ENCODE results near the gene GPHA2.

Gene GPHA2

DNA sequence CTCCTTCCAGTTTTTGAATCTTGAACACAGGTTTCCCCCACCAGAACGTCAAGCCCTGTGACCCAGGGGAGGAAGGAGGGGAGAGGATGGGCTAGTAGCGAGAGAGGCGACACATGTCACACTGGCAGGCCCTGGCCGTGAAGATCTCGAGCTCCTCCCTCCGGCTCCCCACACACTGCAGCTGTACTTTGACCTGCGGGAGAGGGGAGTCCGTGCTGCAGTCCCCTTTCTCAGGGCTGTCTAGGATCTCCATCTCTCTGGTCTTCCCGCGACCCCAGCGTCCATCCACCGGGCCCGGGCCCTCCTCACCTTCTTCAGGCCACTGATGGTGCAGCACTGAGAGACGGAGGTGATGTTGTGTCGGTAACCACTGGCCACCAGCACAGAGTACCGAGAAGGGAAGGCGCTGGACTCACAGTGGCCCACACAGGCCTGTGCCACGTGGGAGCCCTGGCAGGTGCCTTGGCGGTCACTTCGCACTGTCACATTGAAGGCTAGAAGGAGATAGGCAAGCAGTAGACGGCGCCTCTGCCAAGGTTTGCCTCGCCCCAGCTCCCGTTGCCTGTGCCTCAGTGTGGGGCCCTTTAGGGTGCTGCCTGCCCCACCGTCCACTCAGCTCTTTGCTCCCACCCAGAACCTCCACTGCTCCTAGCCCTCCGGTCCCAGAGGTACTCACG lies 873 bp downstream of the GPHA2 start:
- TF ChIP-seq, protein P1, sequence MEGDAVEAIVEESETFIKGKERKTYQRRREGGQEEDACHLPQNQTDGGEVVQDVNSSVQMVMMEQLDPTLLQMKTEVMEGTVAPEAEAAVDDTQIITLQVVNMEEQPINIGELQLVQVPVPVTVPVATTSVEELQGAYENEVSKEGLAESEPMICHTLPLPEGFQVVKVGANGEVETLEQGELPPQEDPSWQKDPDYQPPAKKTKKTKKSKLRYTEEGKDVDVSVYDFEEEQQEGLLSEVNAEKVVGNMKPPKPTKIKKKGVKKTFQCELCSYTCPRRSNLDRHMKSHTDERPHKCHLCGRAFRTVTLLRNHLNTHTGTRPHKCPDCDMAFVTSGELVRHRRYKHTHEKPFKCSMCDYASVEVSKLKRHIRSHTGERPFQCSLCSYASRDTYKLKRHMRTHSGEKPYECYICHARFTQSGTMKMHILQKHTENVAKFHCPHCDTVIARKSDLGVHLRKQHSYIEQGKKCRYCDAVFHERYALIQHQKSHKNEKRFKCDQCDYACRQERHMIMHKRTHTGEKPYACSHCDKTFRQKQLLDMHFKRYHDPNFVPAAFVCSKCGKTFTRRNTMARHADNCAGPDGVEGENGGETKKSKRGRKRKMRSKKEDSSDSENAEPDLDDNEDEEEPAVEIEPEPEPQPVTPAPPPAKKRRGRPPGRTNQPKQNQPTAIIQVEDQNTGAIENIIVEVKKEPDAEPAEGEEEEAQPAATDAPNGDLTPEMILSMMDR (IDR thresholded peaks at IDR 0.05) = no peak

DNA sequence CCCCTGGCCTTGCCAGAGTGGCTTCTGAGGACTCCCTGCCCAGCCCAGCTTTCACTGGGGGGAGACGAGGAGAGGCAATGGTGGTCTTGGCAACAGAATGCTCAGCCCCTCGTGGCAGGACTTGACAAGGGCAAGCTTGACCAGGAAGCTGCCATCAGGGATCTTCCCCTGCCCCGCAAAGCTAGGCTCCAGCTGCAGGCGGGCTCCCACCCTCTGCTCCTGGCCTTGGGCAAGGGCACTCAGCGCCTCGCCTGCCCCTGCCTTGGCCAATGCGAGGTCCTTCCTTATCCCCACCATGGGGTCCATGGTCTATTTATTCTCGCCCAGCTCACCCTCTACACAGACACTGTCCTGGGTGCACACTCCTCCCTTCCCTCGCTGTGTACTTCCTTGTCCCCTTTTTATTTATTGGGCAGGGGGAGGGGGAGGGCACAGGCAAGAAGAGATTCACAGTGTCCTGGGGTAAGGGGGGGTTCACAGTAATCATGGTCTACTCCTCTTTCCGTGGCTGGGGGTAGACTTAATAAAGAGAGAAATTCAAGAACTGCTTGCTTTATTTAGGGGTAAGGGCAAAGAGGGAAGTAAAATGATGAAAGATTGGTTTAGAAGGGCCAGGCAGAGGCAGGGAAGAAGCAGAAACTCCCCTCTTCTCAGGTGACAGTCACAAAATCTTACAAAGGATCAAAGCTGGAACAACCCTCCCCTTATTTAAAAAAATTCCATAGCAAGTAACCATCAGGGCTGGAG lies 1.6 kb downstream of the GPHA2 start:
- TF ChIP-seq, protein P1 (IDR thresholded peaks at IDR 0.05) = no peak

DNA sequence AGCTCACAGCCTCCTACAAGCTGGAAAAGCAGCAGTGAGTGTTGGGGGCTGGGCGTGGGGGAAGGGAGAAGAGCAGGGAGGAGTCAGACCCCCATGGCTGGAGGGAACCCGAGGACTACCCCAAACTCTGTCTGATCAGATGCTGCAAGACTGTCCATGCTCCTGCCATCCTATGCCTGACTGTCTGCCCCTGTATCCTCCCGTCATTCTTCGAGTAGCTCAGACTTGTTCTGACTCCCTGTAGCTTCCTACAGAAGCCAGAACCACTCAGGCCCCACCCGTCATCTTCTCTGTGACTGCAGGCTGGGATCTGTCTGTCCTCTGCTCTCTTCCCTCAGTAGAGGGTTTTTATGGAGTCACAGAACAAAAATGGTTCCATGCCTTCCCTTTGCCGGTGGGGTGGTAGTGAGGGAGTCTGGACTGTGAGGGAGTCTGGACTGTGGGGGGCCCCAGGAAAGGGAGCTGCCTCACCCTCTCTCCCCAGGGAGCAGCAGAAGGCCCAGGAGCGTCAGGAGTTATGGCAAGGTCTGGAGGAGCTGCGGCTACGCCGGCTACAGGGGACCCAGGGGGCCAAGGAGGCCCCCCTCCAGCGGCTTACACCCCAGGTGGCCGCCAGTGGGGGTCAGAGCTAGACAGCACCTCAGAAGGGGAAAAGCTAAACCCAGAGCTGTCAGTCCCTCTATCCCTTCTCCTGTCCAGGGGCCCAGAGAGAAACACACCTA lies 2.3 kb downstream of the GPHA2 start:
- TF ChIP-seq, protein P1 (IDR thresholded peaks at IDR 0.05) = no peak

DNA sequence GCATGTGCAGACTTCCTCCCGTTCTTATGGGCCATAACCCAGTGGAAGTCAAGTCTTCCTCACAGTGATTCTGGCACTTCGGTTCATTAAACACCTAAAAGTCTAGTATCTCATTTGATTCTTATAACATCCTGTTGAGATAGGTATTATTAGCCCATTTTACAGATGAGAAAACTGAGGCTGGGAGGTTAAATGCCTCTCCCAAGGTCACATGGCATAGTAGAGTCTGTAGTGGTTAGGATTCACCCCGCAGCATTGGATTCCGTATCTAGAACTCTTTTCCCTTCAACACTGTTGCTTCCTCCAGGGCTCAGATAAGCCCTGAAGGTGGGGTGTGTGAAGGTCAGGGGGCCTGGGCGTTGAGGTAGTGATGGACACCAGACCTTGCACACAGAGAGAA lies 3.4 kb downstream of the GPHA2 start:
- TF ChIP-seq, protein P1 (IDR thresholded peaks at IDR 0.05) = no peak

DNA sequence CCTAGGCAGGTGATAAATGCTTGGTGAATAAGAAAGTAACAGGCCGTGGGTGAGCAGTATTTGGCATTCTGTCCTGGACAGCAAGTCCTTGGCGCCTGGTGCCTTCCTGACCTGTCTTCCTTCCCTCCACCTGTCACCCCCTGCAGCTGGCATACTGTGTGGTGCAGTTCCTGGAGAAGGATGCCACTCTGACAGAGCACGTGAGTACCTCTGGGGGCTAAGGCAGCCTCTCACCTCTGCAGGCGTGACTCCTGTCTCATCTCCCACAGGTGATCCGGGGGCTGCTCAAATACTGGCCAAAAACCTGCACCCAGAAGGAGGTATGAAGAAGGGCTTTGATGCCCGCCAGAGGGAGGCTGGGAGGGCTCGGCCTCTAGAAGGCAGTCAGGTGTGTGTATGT lies 4.4 kb downstream of the GPHA2 start:
- TF ChIP-seq, protein P1 (IDR thresholded peaks at IDR 0.05) = no peak

DNA sequence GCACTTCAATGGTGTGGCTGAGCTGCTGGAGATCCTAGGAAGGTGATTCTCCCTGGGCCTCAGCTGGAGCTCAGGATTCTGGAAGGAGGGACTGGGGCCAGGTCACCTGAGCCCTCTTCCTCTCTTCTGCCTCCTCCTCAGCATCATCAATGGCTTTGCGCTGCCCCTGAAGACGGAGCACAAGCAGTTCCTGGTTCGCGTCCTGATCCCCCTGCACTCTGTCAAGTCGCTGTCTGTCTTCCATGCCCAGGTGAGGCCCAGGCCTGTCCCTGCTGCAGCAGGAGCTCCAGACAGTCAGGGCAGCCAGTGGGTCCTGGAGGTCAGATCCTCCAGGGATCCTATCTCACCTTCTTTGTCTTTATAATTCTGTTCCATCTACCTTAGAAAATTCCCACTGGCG lies 5.4 kb downstream of the GPHA2 start:
- TF ChIP-seq, protein P1 (IDR thresholded peaks at IDR 0.05) = no peak

DNA sequence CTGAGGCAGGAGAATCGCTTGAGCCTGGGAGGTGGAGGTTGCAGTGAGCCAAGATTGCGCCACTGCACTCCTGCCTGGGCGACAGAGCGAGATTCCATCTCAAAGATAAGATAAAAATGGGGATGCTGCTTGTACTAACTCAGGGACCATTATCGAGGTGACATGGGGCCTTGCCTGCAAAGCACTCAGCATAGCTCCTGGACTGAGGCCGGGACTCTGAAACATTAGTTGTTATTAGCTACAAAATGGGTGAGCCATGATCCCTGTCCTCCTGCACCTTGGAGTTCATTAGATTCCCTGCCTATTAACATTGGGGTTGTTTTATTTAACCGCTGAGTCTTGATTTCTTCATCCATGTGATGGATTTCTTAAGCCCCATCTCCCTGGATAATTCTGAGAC lies 6.1 kb downstream of the GPHA2 start:
- TF ChIP-seq, protein P1 (IDR thresholded peaks at IDR 0.05) = no peak

Data from LNCAP (cell line).